ENCODE data around the gene CNTNAP4.

Gene CNTNAP4

GRCh38 chr16:76387994-76388393, 110.8 kb downstream of the CNTNAP4 start:
- no peak for DNase-seq (ENCODE audit: low read depth, low spot score)
- no peak overlapping the region for H3K27ac ChIP-seq (ENCODE audit: low read length)
- WGBS (ENCODE audit: insufficient coverage, insufficient read length) = no CpG with 5 or more reads among the region's 2 CpGs
- H3K36me3 ChIP-seq (ENCODE audit: control insufficient read depth, insufficient read depth, low read length) = no peaks in the 10 kb centered on the region
- no peak overlapping the region for H3K4me3 ChIP-seq (ENCODE audit: low read length)
- H3K27me3 ChIP-seq (ENCODE audit: control insufficient read depth, insufficient read depth, low read length) = no peaks in the 10 kb centered on the region
- H3K4me1 ChIP-seq (ENCODE audit: control insufficient read depth, insufficient read depth, low read length) = no peaks in the 10 kb centered on the region
- H3K9me3 ChIP-seq (ENCODE audit: control insufficient read depth, insufficient read depth, low read length) = no peaks in the 10 kb centered on the region; the same call in 1 of the 2 replicates

GRCh38 chr16:76389126-76389525, 111.9 kb downstream of the CNTNAP4 start:
- Histone ChIP-seq H3K27ac (ENCODE audit: low read length) (no peak overlapping the region), H3K9me3 (ENCODE audit: control insufficient read depth, insufficient read depth, low read length) (no peaks in the 10 kb centered on the region; the same call in 1 of the 2 replicates), H3K4me3 (ENCODE audit: low read length) (no peak overlapping the region), H3K27me3 (ENCODE audit: control insufficient read depth, insufficient read depth, low read length) (no peaks in the 10 kb centered on the region), H3K36me3 (ENCODE audit: control insufficient read depth, insufficient read depth, low read length) (no peaks in the 10 kb centered on the region), H3K4me1 (ENCODE audit: control insufficient read depth, insufficient read depth, low read length) (no peaks in the 10 kb centered on the region)
- DNase-seq (ENCODE audit: low read depth, low spot score) = no peak
- WGBS (ENCODE audit: insufficient coverage, insufficient read length) = no CpG with 5 or more reads among the region's 6 CpGs

- no peaks in the 10 kb centered on the region for H3K36me3 ChIP-seq (ENCODE audit: control insufficient read depth, insufficient read depth, low read length)
- H3K4me3 ChIP-seq (ENCODE audit: low read length) = no peak overlapping the region
- DNase-seq (ENCODE audit: low read depth, low spot score) = no peak
- H3K9me3 ChIP-seq (ENCODE audit: control insufficient read depth, insufficient read depth, low read length) = no peaks in the 10 kb centered on the region; the same call in 1 of the 2 replicates
- H3K27me3 ChIP-seq (ENCODE audit: control insufficient read depth, insufficient read depth, low read length) = no peaks in the 10 kb centered on the region
- WGBS (ENCODE audit: insufficient coverage, insufficient read length) = no CpG with 5 or more reads among the region's 1 CpG
- H3K27ac ChIP-seq (ENCODE audit: low read length) = no peak overlapping the region
- no peaks in the 10 kb centered on the region for H3K4me1 ChIP-seq (ENCODE audit: control insufficient read depth, insufficient read depth, low read length)
Measured at GRCh38 chr16:76390476-76390875, 113.3 kb downstream of the CNTNAP4 start.

- no CpG with 5 or more reads among the region's 4 CpGs for WGBS (ENCODE audit: insufficient coverage, insufficient read length)
- H3K4me1 ChIP-seq (ENCODE audit: control insufficient read depth, insufficient read depth, low read length) = no peaks in the 10 kb centered on the region
- H3K27ac ChIP-seq (ENCODE audit: low read length) = no peak overlapping the region
- H3K9me3 ChIP-seq (ENCODE audit: control insufficient read depth, insufficient read depth, low read length) = no peaks in the 10 kb centered on the region; the same call in 1 of the 2 replicates
- DNase-seq (ENCODE audit: low read depth, low spot score) = no peak
- H3K36me3 ChIP-seq (ENCODE audit: control insufficient read depth, insufficient read depth, low read length) = no peaks in the 10 kb centered on the region
- no peak overlapping the region for H3K4me3 ChIP-seq (ENCODE audit: low read length)
- no peaks in the 10 kb centered on the region for H3K27me3 ChIP-seq (ENCODE audit: control insufficient read depth, insufficient read depth, low read length)
Measured at GRCh38 chr16:76396977-76397376, 119.8 kb downstream of the CNTNAP4 start.

GRCh38 chr16:76409706-76410105, 132.5 kb downstream of the CNTNAP4 start:
- WGBS (ENCODE audit: insufficient coverage, insufficient read length) = no CpG with 5 or more reads among the region's 1 CpG
- no peaks in the 10 kb centered on the region for H3K4me1 ChIP-seq (ENCODE audit: control insufficient read depth, insufficient read depth, low read length)
- no peaks in the 10 kb centered on the region for H3K9me3 ChIP-seq (ENCODE audit: control insufficient read depth, insufficient read depth, low read length)
- no peak for DNase-seq (ENCODE audit: low read depth, low spot score)
- no peaks in the 10 kb centered on the region for H3K36me3 ChIP-seq (ENCODE audit: control insufficient read depth, insufficient read depth, low read length)
- H3K27ac ChIP-seq (ENCODE audit: low read length) = no peak overlapping the region
- no peaks in the 10 kb centered on the region for H3K27me3 ChIP-seq (ENCODE audit: control insufficient read depth, insufficient read depth, low read length)
- H3K4me3 ChIP-seq (ENCODE audit: low read length) = no peak overlapping the region

GRCh38 chr16:76421571-76421970, 144.4 kb downstream of the CNTNAP4 start:
- no peak for DNase-seq (ENCODE audit: low read depth, low spot score)
- no peaks in the 10 kb centered on the region for H3K27me3 ChIP-seq (ENCODE audit: control insufficient read depth, insufficient read depth, low read length)
- WGBS (ENCODE audit: insufficient coverage, insufficient read length) = no CpG with 5 or more reads among the region's 2 CpGs
- no peak overlapping the region for H3K27ac ChIP-seq (ENCODE audit: low read length)
- peaks cover 2% of the 10 kb centered on the region for H3K9me3 ChIP-seq (ENCODE audit: control insufficient read depth, insufficient read depth, low read length)
- no peaks in the 10 kb centered on the region for H3K4me1 ChIP-seq (ENCODE audit: control insufficient read depth, insufficient read depth, low read length)
- no peaks in the 10 kb centered on the region for H3K36me3 ChIP-seq (ENCODE audit: control insufficient read depth, insufficient read depth, low read length)
- H3K4me3 ChIP-seq (ENCODE audit: low read length) = no peak overlapping the region

GRCh38 chr16:76428858-76429257, 151.7 kb downstream of the CNTNAP4 start:
- DNase-seq (ENCODE audit: low read depth, low spot score) = no peak
- Histone ChIP-seq H3K27ac (ENCODE audit: low read length) (no peak overlapping the region), H3K27me3 (ENCODE audit: control insufficient read depth, insufficient read depth, low read length) (no peaks in the 10 kb centered on the region), H3K4me3 (ENCODE audit: low read length) (no peak overlapping the region), H3K4me1 (ENCODE audit: control insufficient read depth, insufficient read depth, low read length) (no peaks in the 10 kb centered on the region), H3K36me3 (ENCODE audit: control insufficient read depth, insufficient read depth, low read length) (no peaks in the 10 kb centered on the region), H3K9me3 (ENCODE audit: control insufficient read depth, insufficient read depth, low read length) (peaks cover 2% of the 10 kb centered on the region)
- no CpG with 5 or more reads among the region's 5 CpGs for WGBS (ENCODE audit: insufficient coverage, insufficient read length)

GRCh38 chr16:76441391-76441790, 164.2 kb downstream of the CNTNAP4 start:
- no peaks in the 10 kb centered on the region for H3K4me1 ChIP-seq (ENCODE audit: control insufficient read depth, insufficient read depth, low read length)
- no peak for DNase-seq (ENCODE audit: low read depth, low spot score)
- WGBS (ENCODE audit: insufficient coverage, insufficient read length) = no CpG with 5 or more reads among the region's 3 CpGs
- peaks cover 1% of the 10 kb centered on the region; the same call in 1 of the 2 replicates for H3K9me3 ChIP-seq (ENCODE audit: control insufficient read depth, insufficient read depth, low read length)
- no peaks in the 10 kb centered on the region for H3K27me3 ChIP-seq (ENCODE audit: control insufficient read depth, insufficient read depth, low read length)
- H3K27ac ChIP-seq (ENCODE audit: low read length) = no peak overlapping the region
- no peak overlapping the region for H3K4me3 ChIP-seq (ENCODE audit: low read length)
- H3K36me3 ChIP-seq (ENCODE audit: control insufficient read depth, insufficient read depth, low read length) = no peaks in the 10 kb centered on the region

GRCh38 chr16:76441876-76442275, 164.7 kb downstream of the CNTNAP4 start:
- Histone ChIP-seq H3K4me3 (ENCODE audit: low read length) (no peak overlapping the region), H3K9me3 (ENCODE audit: control insufficient read depth, insufficient read depth, low read length) (peaks cover 1% of the 10 kb centered on the region; the same call in 1 of the 2 replicates), H3K27me3 (ENCODE audit: control insufficient read depth, insufficient read depth, low read length) (no peaks in the 10 kb centered on the region), H3K27ac (ENCODE audit: low read length) (no peak overlapping the region), H3K4me1 (ENCODE audit: control insufficient read depth, insufficient read depth, low read length) (no peaks in the 10 kb centered on the region), H3K36me3 (ENCODE audit: control insufficient read depth, insufficient read depth, low read length) (no peaks in the 10 kb centered on the region)
- no peak for DNase-seq (ENCODE audit: low read depth, low spot score)
- WGBS (ENCODE audit: insufficient coverage, insufficient read length) = no CpG with 5 or more reads among the region's 3 CpGs

GRCh38 chr16:76443973-76444372, 166.8 kb downstream of the CNTNAP4 start:
- Histone ChIP-seq H3K27me3 (ENCODE audit: control insufficient read depth, insufficient read depth, low read length) (no peaks in the 10 kb centered on the region), H3K4me3 (ENCODE audit: low read length) (no peak overlapping the region), H3K9me3 (ENCODE audit: control insufficient read depth, insufficient read depth, low read length) (peaks cover 1% of the 10 kb centered on the region; the same call in 1 of the 2 replicates), H3K36me3 (ENCODE audit: control insufficient read depth, insufficient read depth, low read length) (no peaks in the 10 kb centered on the region), H3K4me1 (ENCODE audit: control insufficient read depth, insufficient read depth, low read length) (no peaks in the 10 kb centered on the region), H3K27ac (ENCODE audit: low read length) (no peak overlapping the region)
- DNase-seq (ENCODE audit: low read depth, low spot score) = no peak
- WGBS (ENCODE audit: insufficient coverage, insufficient read length) = no CpG with 5 or more reads among the region's 1 CpG

GRCh38 chr16:76444832-76445231, 167.6 kb downstream of the CNTNAP4 start:
- H3K9me3 ChIP-seq (ENCODE audit: control insufficient read depth, insufficient read depth, low read length) = peaks cover 1% of the 10 kb centered on the region; the same call in 1 of the 2 replicates

More at GRCh38 chr16:76444832-76445231, 167.6 kb downstream of the CNTNAP4 start:
- Histone ChIP-seq H3K27ac (ENCODE audit: low read length) (no peak overlapping the region), H3K36me3 (ENCODE audit: control insufficient read depth, insufficient read depth, low read length) (no peaks in the 10 kb centered on the region), H3K27me3 (ENCODE audit: control insufficient read depth, insufficient read depth, low read length) (no peaks in the 10 kb centered on the region), H3K4me1 (ENCODE audit: control insufficient read depth, insufficient read depth, low read length) (no peaks in the 10 kb centered on the region), H3K4me3 (ENCODE audit: low read length) (no peak overlapping the region)
- no peak for DNase-seq (ENCODE audit: low read depth, low spot score)
- WGBS (ENCODE audit: insufficient coverage, insufficient read length) = no CpG with 5 or more reads among the region's 3 CpGs
